Measurements from ENCODE around the gene PIR. TPM values are rescaled to one million over a fixed set of nuclear protein-coding genes. Genes with fewer than 3 reads are reported as not detected.

The PIR gene
- total and polyA plus RNA-seq, 2 of the 8 experiments (the other 6 are each of a cell fraction or from before 2014, with no cell fraction given): 6.4 to 10.3 TPM

DNA sequence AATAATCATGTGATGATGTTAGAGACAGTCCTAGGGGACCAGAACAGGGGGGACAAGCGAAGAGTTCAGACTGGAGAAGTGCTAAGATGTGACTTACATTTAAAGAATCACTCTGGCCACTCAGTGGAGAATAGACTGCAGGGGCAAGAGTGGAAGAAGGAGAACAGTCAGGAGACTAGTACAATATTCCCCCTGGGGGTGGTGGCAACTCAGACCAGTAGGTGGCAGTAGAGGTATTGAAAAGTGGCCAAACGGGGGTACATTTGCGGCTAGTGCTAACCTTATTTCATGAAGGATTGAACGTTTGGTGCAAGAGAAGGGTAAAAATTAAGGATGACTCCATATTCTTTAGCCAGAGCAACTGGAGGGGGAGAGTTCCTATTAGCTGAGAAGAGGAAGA, 4.7 kb upstream of the PIR start (continued):
- TF ChIP-seq EZH2 (IDR thresholded peaks at IDR 0.05; ENCODE audit: low read depth, low read length, severe bottlenecking) (no peak), CBX8 (IDR thresholded peaks at IDR 0.05; ENCODE audit: borderline replicate concordance, low read depth, low read length) (no peak), TAF7 (optimal IDR thresholded peaks at IDR 0.05; ENCODE audit: borderline replicate concordance, low read depth, low read length) (no peak), EGR1 (IDR thresholded peaks at IDR 0.05; ENCODE audit: borderline replicate concordance, low read depth, low read length) (no peak), RAD21 (IDR thresholded peaks at IDR 0.05 in 1 of 2, conservative IDR thresholded peaks at IDR 0.05 in 1 of 2; ENCODE audit: low read depth in 2 of 2, low read length in 2 of 2) (peak; percentile 70 to 74)
- TF ChIP-seq, protein P1, sequence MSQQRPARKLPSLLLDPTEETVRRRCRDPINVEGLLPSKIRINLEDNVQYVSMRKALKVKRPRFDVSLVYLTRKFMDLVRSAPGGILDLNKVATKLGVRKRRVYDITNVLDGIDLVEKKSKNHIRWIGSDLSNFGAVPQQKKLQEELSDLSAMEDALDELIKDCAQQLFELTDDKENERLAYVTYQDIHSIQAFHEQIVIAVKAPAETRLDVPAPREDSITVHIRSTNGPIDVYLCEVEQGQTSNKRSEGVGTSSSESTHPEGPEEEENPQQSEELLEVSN (IDR thresholded peaks at IDR 0.05): no peak

All from H1 (cell line).